Measurements from ENCODE around the gene NXPE3.
A peak's percentile ranks its signal among the peaks of the same experiment; 100 is the strongest.
"Not testable (repeated sequence)": the region's sequence is repeated elsewhere in the genome, so short reads cannot be mapped to it uniquely, and the experiment has no call there.

NXPE3 gene

GRCh38 chr3:101857301-101857741 lies 78.3 kb downstream of the NXPE3 start:
- no peaks in the 10 kb centered on the region for H3K9me3 Mint-ChIP-seq
- H3K27ac Mint-ChIP-seq: no peak overlapping the region
- peaks cover 44% of the 10 kb centered on the region for H3K4me1 Mint-ChIP-seq (ENCODE audit: low read depth)
- peaks cover 93% of the 10 kb centered on the region for H3K36me3 Mint-ChIP-seq (ENCODE audit: low read depth)
- DNase-seq (ENCODE audit: low spot score): no peak
- H3K27me3 Mint-ChIP-seq (ENCODE audit: low read depth): no peaks in the 10 kb centered on the region
- peak overlapping the region; percentile 13 for H3K4me3 Mint-ChIP-seq

DNA sequence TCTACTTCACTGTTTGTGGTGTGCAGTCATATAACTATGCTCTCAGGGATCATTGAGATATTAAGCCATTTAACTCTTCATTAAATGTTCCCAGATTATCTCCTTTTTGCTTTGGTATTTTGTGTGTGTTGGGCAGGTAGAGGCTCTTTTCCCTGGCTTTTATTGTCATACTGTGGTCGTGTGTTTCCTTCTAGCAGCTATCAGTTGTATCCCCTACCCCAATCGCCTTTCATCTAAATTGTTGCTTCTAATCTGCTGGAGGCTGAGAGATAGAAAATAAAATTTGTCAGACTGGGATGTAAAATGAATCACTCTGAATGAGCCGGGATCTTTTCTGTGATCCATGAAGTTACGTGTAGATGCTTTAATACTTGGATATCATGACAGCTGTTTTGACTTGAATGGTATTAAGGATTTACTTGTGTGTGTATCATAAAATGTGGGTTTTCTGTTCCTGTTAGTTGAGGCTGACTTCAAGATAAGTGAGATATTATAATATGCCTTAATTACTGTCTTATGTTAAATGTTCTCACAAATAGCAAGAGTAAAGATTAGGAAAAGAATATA lies 79.5 kb downstream of the NXPE3 start:
- no peak for DNase-seq (ENCODE audit: low spot score)
- Mint-ChIP-seq H3K27ac (no peak overlapping the region), H3K9me3 (no peaks in the 10 kb centered on the region), H3K36me3 (ENCODE audit: low read depth) (peaks cover 82% of the 10 kb centered on the region), H3K27me3 (ENCODE audit: low read depth) (no peaks in the 10 kb centered on the region), H3K4me3 (no peak overlapping the region), H3K4me1 (ENCODE audit: low read depth) (peaks cover 33% of the 10 kb centered on the region)

DNA sequence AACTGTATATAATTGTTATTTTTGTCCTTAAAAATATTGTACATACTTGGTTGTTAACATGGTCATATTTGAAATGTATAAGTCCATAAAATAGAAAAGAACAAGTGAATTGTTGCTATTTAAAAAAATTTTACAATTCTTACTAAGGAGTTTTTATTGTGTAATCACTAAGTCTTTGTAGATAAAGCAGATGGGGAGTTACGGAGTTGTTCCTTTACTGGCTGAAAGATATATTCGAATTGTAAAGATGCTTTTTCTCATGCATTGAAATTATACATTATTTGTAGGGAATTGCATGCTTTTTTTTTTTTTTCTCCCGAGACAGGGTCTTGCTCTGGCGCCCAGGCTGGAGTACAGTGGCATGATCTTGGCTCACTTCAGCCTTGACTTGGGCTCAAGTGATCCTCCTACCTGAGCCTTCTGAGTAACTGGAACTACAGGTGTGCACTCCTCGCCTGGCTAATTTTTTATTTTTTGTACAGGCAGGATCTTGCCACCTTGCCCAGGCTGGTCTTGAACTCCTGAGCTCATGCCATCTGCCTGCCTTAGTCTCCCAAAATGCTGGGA lies 81.0 kb downstream of the NXPE3 start:
- Mint-ChIP-seq H3K36me3 (ENCODE audit: low read depth) (peaks cover 72% of the 10 kb centered on the region), H3K27me3 (ENCODE audit: low read depth) (no peaks in the 10 kb centered on the region), H3K4me1 (ENCODE audit: low read depth) (peaks cover 24% of the 10 kb centered on the region), H3K4me3 (no peak overlapping the region), H3K9me3 (no peaks in the 10 kb centered on the region), H3K27ac (no peak overlapping the region)
- DNase-seq (ENCODE audit: low spot score): no peak

- no peak overlapping the region for H3K4me3 Mint-ChIP-seq
- peaks cover 58% of the 10 kb centered on the region for H3K36me3 Mint-ChIP-seq (ENCODE audit: low read depth)
- H3K27me3 Mint-ChIP-seq (ENCODE audit: low read depth): no peaks in the 10 kb centered on the region
- DNase-seq (ENCODE audit: low spot score): no peak
- H3K9me3 Mint-ChIP-seq: no peaks in the 10 kb centered on the region
- no peak overlapping the region for H3K27ac Mint-ChIP-seq
- H3K4me1 Mint-ChIP-seq (ENCODE audit: low read depth): peaks cover 17% of the 10 kb centered on the region
Measured at GRCh38 chr3:101861212-101861788, 82.3 kb downstream of the NXPE3 start.

GRCh38 chr3:101861789-101862415 lies 82.9 kb downstream of the NXPE3 start:
- no peak for DNase-seq (ENCODE audit: low spot score)
- Mint-ChIP-seq H3K4me3 (no peak overlapping the region), H3K4me1 (ENCODE audit: low read depth) (peaks cover 15% of the 10 kb centered on the region), H3K9me3 (no peaks in the 10 kb centered on the region), H3K27ac (no peak overlapping the region), H3K27me3 (ENCODE audit: low read depth) (no peaks in the 10 kb centered on the region), H3K36me3 (ENCODE audit: low read depth) (peaks cover 53% of the 10 kb centered on the region)

GRCh38 chr3:101862416-101863165 lies 83.6 kb downstream of the NXPE3 start:
- Mint-ChIP-seq H3K4me1 (ENCODE audit: low read depth) (peaks cover 12% of the 10 kb centered on the region), H3K9me3 (no peaks in the 10 kb centered on the region), H3K27ac (peak overlapping the region; percentile 18), H3K36me3 (ENCODE audit: low read depth) (peaks cover 46% of the 10 kb centered on the region), H3K27me3 (ENCODE audit: low read depth) (no peaks in the 10 kb centered on the region), H3K4me3 (no peak overlapping the region)
- no peak for DNase-seq (ENCODE audit: low spot score)

- not testable (repeated sequence) for H3K4me1 Mint-ChIP-seq (ENCODE audit: low read depth); H3K27ac Mint-ChIP-seq; H3K27me3 Mint-ChIP-seq (ENCODE audit: low read depth); H3K9me3 Mint-ChIP-seq; H3K4me3 Mint-ChIP-seq; DNase-seq (ENCODE audit: low spot score)
- peaks cover 24% of the 10 kb centered on the region for H3K36me3 Mint-ChIP-seq (ENCODE audit: low read depth)
Measured at GRCh38 chr3:101864926-101865325, 85.9 kb downstream of the NXPE3 start.

GRCh38 chr3:101865751-101866509 lies 86.9 kb downstream of the NXPE3 start:
- peaks cover 17% of the 10 kb centered on the region for H3K36me3 Mint-ChIP-seq (ENCODE audit: low read depth)
- no peak for DNase-seq (ENCODE audit: low spot score)
- no peak overlapping the region for H3K27ac Mint-ChIP-seq
- peaks cover 6% of the 10 kb centered on the region for H3K4me1 Mint-ChIP-seq (ENCODE audit: low read depth)
- no peaks in the 10 kb centered on the region for H3K9me3 Mint-ChIP-seq
- no peak overlapping the region for H3K4me3 Mint-ChIP-seq
- no peaks in the 10 kb centered on the region for H3K27me3 Mint-ChIP-seq (ENCODE audit: low read depth)

DNA sequence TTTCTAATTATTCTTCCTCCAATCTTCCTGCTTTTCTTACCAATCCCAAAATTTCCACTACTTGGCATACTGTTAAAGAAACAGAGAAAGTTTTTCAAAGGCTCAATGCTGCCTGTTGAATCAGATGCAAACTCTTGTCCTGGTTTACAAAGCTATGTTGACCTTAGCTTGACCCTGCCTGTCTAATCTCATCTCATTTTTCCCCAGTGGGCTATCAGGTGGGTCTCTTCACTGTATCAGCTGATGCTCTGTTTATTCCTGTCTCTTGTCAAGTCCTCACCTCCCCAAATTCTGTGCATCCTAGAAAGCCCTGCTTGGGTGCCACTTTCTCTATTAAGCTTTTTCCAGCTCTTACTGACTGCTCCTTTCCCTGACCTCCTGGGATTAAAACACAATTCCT lies 88.5 kb downstream of the NXPE3 start:
- Mint-ChIP-seq H3K4me3 (no peak overlapping the region), H3K36me3 (ENCODE audit: low read depth) (peaks cover 4% of the 10 kb centered on the region), H3K27ac (no peak overlapping the region), H3K4me1 (ENCODE audit: low read depth) (peaks cover 3% of the 10 kb centered on the region), H3K27me3 (ENCODE audit: low read depth) (peaks cover 2% of the 10 kb centered on the region), H3K9me3 (no peaks in the 10 kb centered on the region)
- DNase-seq (ENCODE audit: low spot score): no peak

- Mint-ChIP-seq H3K4me3 (no peak overlapping the region), H3K27ac (no peak overlapping the region), H3K36me3 (ENCODE audit: low read depth) (peaks cover 4% of the 10 kb centered on the region), H3K27me3 (ENCODE audit: low read depth) (peaks cover 2% of the 10 kb centered on the region), H3K9me3 (peaks cover under 1% of the 10 kb centered on the region), H3K4me1 (ENCODE audit: low read depth) (peaks cover 3% of the 10 kb centered on the region)
- DNase-seq (ENCODE audit: low spot score): no peak
Measured at GRCh38 chr3:101867996-101868395, 89.0 kb downstream of the NXPE3 start.

DNA sequence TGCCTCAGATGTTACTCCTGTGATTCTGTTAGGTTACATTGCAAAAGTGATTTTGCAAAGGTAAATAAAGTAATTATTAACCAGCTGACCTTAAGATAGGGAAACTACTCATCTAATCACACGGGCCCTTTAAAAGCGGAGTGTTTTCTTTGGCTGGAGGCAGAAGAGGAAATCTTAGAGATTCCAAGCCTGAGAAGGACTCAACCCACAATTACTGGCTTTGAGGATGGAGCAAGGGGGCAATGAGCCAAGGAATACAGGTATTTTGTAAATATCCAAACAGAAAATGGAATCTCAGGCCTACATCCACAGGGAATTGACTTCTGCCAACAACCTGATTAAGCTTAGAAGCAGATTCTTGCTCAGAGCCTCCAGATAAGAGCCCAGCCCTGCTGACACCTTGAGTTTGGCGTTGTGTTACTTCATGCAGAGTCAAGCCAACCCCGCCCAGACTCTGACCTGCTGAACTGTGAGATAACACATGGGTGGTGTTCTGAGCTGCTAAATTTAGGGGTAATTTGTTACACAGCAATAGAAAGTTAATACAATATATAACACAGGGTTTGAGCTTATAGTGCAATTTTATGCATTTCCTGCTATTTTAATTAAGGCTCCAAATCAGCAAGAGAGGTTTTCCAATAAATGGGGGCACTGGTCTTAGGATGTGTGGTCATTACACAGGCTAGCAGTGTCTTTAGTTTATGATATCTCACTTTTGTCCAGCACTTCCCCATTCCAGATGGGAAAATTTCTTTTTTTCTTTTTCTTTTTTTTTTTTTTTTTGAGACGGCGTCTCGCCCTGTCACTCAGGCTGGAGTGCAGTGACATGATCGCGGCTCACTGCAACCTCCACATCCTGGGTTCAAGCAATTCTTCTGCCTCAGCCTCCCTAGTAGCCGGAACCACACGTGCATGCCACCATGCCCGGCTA lies 89.8 kb downstream of the NXPE3 start:
- no peak overlapping the region for H3K27ac Mint-ChIP-seq

DNA sequence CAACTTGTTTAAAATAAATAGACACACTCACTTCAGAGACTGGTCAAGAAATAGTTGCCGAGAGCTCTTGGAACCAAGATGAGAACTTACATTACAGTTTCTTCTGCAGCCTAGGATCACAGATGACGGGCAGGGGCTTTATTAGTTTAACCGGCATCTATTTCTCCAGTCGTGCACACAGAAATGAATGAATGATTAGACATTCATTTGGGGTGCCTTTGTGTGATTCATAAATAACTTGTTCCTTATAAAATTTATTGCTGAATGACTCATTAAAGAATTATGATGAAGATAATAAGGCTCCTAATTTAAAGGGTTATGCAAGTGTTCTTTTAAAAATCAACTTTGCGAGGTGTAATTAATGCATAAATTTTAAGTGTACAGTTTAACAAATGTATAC lies 91.1 kb downstream of the NXPE3 start:
- H3K27me3 Mint-ChIP-seq (ENCODE audit: low read depth): peaks cover 2% of the 10 kb centered on the region
- no peak overlapping the region for H3K4me3 Mint-ChIP-seq
- no peak for DNase-seq (ENCODE audit: low spot score)
- peaks cover 3% of the 10 kb centered on the region for H3K4me1 Mint-ChIP-seq (ENCODE audit: low read depth)
- H3K27ac Mint-ChIP-seq: no peak overlapping the region
- H3K36me3 Mint-ChIP-seq (ENCODE audit: low read depth): no peaks in the 10 kb centered on the region
- peaks cover 5% of the 10 kb centered on the region for H3K9me3 Mint-ChIP-seq

More for the DNA sequence above, 89.8 kb downstream of the NXPE3 start:
- Mint-ChIP-seq H3K27me3 (ENCODE audit: low read depth) (peaks cover 2% of the 10 kb centered on the region), H3K4me3 (no peak overlapping the region), H3K4me1 (ENCODE audit: low read depth) (peaks cover 3% of the 10 kb centered on the region), H3K36me3 (ENCODE audit: low read depth) (peaks cover under 1% of the 10 kb centered on the region), H3K9me3 (peaks cover 5% of the 10 kb centered on the region)
- no peak for DNase-seq (ENCODE audit: low spot score)

GRCh38 chr3:101873619-101874018 lies 94.6 kb downstream of the NXPE3 start:
- H3K4me3 Mint-ChIP-seq: no peak overlapping the region
- H3K9me3 Mint-ChIP-seq: peaks cover 5% of the 10 kb centered on the region
- H3K4me1 Mint-ChIP-seq (ENCODE audit: low read depth): peaks cover 1% of the 10 kb centered on the region
- no peaks in the 10 kb centered on the region for H3K36me3 Mint-ChIP-seq (ENCODE audit: low read depth)
- peaks cover 2% of the 10 kb centered on the region for H3K27me3 Mint-ChIP-seq (ENCODE audit: low read depth)
- no peak for DNase-seq (ENCODE audit: low spot score)
- no peak overlapping the region for H3K27ac Mint-ChIP-seq

Measured in T-helper 2 cell treated with Interferon-gamma antibody and Interleukin-4, amounts not matched to agents 5 μg/mL and 100 μg/mL, for 36 hours (primary cell).